Endothelial cell of umbilical vein (primary cell): ENCODE measurements around the gene DHX34. TPM values are rescaled to one million over a fixed set of nuclear protein-coding genes. Genes with fewer than 3 reads are reported as not detected.

Source experiments
- BruUV-seq: library from RNA; stranded (reverse); fragments of 400-500 nt; replicated peaks from 2 replicates; lab custom pipeline; 2021; lab: Mats Ljungman, UMichigan
- CTCF ChIA-PET: fragments of 300-600, 350-600 bp; sonication (Branson Sonifier 250); formaldehyde crosslinking; loops from one replicate; lab custom pipeline; 2021; ENCODE audit warnings: antibody characterized with exemption, inconsistent platforms; lab: Charles Lee
- POLR2A ChIA-PET: fragments of 300-600, 350-600 bp; sonication (Branson Sonifier 250); formaldehyde crosslinking; loops from one replicate; lab custom pipeline; 2021; ENCODE audit warnings: antibody characterized with exemption, inconsistent platforms; lab: Charles Lee
- DNase-seq: peaks from one replicate; pipeline ENCODE4 v3.0.0-alpha.2; 2011; ENCODE audit warnings: low read depth, low spot score
- FAIRE-seq: peaks from 2 replicates; lab custom pipeline; 2011; peaks lifted over from hg19 to GRCh38; lab: Jason Lieb, UNC
- H2AFZ ChIP-seq: 2 replicates; pipeline ENCODE4 v1.6.0; 2012; ENCODE audit warnings: low read depth, low read length, control low read depth, inconsistent platforms
- H3K27ac ChIP-seq: 2 replicates; pipeline ENCODE4 v1.5.1; 2011; ENCODE audit warnings: low read depth, mild to moderate bottlenecking, control low read depth, low read length, moderate library complexity; ENCODE audit not compliant: insufficient read depth
- H3K27me3 ChIP-seq, 2 experiments: 2 replicates each; pipeline versions ENCODE4 v1.6.0 to v1.6.1; 2011; ENCODE audit warnings: low read length in 2 of 2, mixed read lengths in 1 of 2; ENCODE audit not compliant: control insufficient read depth in 2 of 2, insufficient read depth in 2 of 2
- H3K36me3 ChIP-seq, 2 experiments: 2 replicates in 1 of 2; 3 replicates in 1 of 2; pipeline ENCODE4 v1.5.1; 2011; ENCODE audit warnings: low read length in 2 of 2, mild to moderate bottlenecking in 1 of 2, moderate library complexity in 1 of 2; ENCODE audit not compliant: control insufficient read depth in 2 of 2, insufficient read depth in 2 of 2; ENCODE audit errors: extremely low read depth in 1 of 2
- H3K4me1 ChIP-seq: 3 replicates; pipeline ENCODE4 v1.5.1; 2011; ENCODE audit warnings: mild to moderate bottlenecking, low read length; ENCODE audit not compliant: control insufficient read depth, insufficient read depth; ENCODE audit errors: extremely low read depth
- H3K4me2 ChIP-seq: 2 replicates; pipeline ENCODE4 v1.6.1; 2011; ENCODE audit warnings: low read length, control low read depth, mixed read lengths; ENCODE audit not compliant: insufficient read depth
- H3K4me3 ChIP-seq, 3 experiments: fragments of 200-600 bp in 1 of 3; sonication (generic), shearing (Covaris generic) in 1 of 3; replicated peaks in 1 of 3; 2 replicates each; pipeline ENCODE4 v1.5.1; 2011 to 2016; ENCODE audit warnings: control low read depth in 3 of 3, low read length in 3 of 3, mild to moderate bottlenecking in 2 of 3, inconsistent platforms in 1 of 3, low read depth in 1 of 3, moderate library complexity in 1 of 3; ENCODE audit not compliant: insufficient read depth in 1 of 3
- H3K79me2 ChIP-seq: 2 replicates; pipeline ENCODE4 v1.6.0; 2012; ENCODE audit warnings: low read length, inconsistent platforms; ENCODE audit not compliant: control insufficient read depth, insufficient read depth
- H3K9ac ChIP-seq: replicated peaks from 2 replicates; pipeline ENCODE3; 2011; ENCODE audit warnings: low read length, control low read depth; ENCODE audit not compliant: insufficient read depth; ENCODE audit errors: extremely low read depth
- H3K9me1 ChIP-seq: replicated peaks from 3 replicates; pipeline ENCODE4 v1.6.0; 2011; ENCODE audit warnings: mild to moderate bottlenecking, low read length; ENCODE audit not compliant: control insufficient read depth, insufficient read depth; ENCODE audit errors: extremely low read depth
- H3K9me3 ChIP-seq: replicated peaks from 2 replicates; pipeline ENCODE4 v1.5.1; 2012; ENCODE audit warnings: low read length, inconsistent platforms; ENCODE audit not compliant: control insufficient read depth, insufficient read depth
- H4K20me1 ChIP-seq: replicated peaks from 2 replicates; pipeline ENCODE3; 2011; ENCODE audit warnings: mild to moderate bottlenecking, low read length; ENCODE audit not compliant: control insufficient read depth, insufficient read depth; ENCODE audit errors: extremely low read depth
- JUN ChIP-seq: IDR thresholded peaks from 2 replicates; pipeline ENCODE4 v1.6.1; 2011; ENCODE audit warnings: borderline replicate concordance, low read depth; ENCODE audit not compliant: insufficient read length, insufficient read depth
- MYC ChIP-seq: IDR thresholded peaks from one replicate; pipeline ENCODE4 v1.6.1; 2011; ENCODE audit warnings: mild to moderate bottlenecking, low read depth, low read length
- POLR2A ChIP-seq: IDR thresholded peaks from 2 replicates; pipeline ENCODE4 v1.6.1; 2012; ENCODE audit warnings: low read depth, mild to moderate bottlenecking, control low read depth, low read length
- POLR2AphosphoS5 ChIP-seq: IDR thresholded peaks from 2 replicates; pipeline ENCODE4 v1.6.1; 2012; ENCODE audit warnings: low read depth, mild to moderate bottlenecking, control low read depth, low read length, moderate library complexity; ENCODE audit not compliant: insufficient read depth
- dilution Hi-C: fragments of 300-500 bp; cut with MboI; formaldehyde crosslinking; loops from one replicate; pipeline ENCODE4 v1.15.0; 2019; ENCODE audit warnings: low sequenced_read_pairs; ENCODE audit not compliant: extremely low pct_ligation_motif_present
- intact Hi-C: fragments of 100-400 bp; cut with micrococcal nuclease; formaldehyde crosslinking; loops from one replicate; pipeline ENCODE4 v1.10.0; 2022
- polyA plus RNA-seq, 4 experiments: library from polyadenylated mRNA; depleted of rRNA in 3 of 4; stranded (reverse) in 3 of 4; unstranded in 1 of 4; fragments of >200 nt; gene quantifications; 2 replicates each; pipeline versions ENCODE4 v1.2.1 to v1.2.3, GENCODE V29; 2011 to 2012; ENCODE audit warnings: missing spikeins in 1 of 4
- total RNA-seq: library from RNA; stranded (reverse); gene quantifications from 2 replicates; pipeline ENCODE4 v1.2.3, GENCODE V29; 2021
- TF ChIP-seq, protein P1 (sequence below), 2 donors: IDR thresholded peaks; 1 replicate in 1 of 2; 2 replicates in 1 of 2; pipeline ENCODE4 v1.5.1; 2011; ENCODE audit warnings: low read length in 2 of 2, mild to moderate bottlenecking in 2 of 2, moderate library complexity in 2 of 2, control low read depth in 1 of 2, inconsistent platforms in 1 of 2, low read depth in 1 of 2; ENCODE audit not compliant: insufficient read depth in 1 of 2; ENCODE audit errors: extremely low read depth in 1 of 2
- TF ChIP-seq, protein P2 (sequence below): IDR thresholded peaks from 2 replicates; pipeline ENCODE4 v1.6.1; 2011; ENCODE audit not compliant: insufficient read depth, insufficient read length

DHX34 gene
- total and polyA plus RNA-seq, 2 donors (not counting 3 experiments of a cell fraction or from before 2014, with no cell fraction given) = 12.8 to 20.7 TPM

DNA sequence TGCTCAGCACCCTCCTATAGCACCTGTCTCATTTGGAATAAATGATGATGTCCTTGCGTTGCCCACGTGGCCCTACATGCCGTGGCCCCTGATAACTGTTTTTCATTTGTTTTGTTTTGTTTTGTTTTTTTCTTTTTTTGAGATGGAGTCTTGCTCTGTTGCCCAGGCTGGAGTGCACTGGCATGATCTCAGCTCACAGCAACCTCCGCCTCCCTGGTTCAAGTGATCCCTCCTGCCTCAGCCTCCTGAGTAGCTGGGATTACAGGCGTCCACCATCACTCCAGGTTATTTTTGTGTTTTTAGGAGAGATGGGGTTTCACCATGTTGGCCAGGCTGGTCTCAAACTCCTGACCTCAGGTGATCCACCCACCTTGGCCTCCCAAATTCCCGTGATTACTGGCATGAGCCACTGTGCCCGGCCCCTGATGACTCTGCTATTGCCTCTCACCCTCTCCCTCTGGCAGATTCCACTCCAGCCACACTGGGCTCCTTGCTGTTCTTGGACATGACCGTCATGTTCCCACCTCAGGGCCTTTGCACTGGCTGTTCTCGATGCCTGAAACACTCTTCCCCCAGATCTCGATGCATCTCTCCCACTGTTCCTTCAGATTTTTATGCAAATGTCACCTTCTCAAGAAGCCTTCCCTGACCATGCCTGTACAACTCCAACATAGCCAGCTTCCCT, 9.8 kb upstream of the DHX34 start:
- Histone ChIP-seq H4K20me1 (no peaks in the 10 kb centered on the region), H3K4me3 (no peak overlapping the region), H3K27me3 (no peaks in the 10 kb centered on the region), H3K27ac (no peak overlapping the region), H3K9me1 (no peaks in the 10 kb centered on the region), H3K9me3 (no peaks in the 10 kb centered on the region), H3K79me2 (no peaks in the 10 kb centered on the region), H3K4me2 (no peak overlapping the region), H2AFZ (no peak overlapping the region), H3K9ac (no peak overlapping the region), H3K36me3 (no peaks in the 10 kb centered on the region), H3K4me1 (no peaks in the 10 kb centered on the region)
- ChIA-PET CTCF (interaction anchor here (1.2 to 1.6 kb wide), 3 partner anchors 10 to 34 kb away, joined by 4 to 9 read pairs (median 4); partner anchors contain the start of gene DHX34), POLR2A (no interaction called here)
- FAIRE-seq (no peak), DNase-seq (no peak)
- dilution Hi-C loops = no loop called here
- intact Hi-C loops = no loop called here
- BruUV-seq = no TSS peak
- TF ChIP-seq POLR2A (no peak), POLR2AphosphoS5 (no peak), JUN (no peak), MYC (no peak)
- TF ChIP-seq, protein P1, sequence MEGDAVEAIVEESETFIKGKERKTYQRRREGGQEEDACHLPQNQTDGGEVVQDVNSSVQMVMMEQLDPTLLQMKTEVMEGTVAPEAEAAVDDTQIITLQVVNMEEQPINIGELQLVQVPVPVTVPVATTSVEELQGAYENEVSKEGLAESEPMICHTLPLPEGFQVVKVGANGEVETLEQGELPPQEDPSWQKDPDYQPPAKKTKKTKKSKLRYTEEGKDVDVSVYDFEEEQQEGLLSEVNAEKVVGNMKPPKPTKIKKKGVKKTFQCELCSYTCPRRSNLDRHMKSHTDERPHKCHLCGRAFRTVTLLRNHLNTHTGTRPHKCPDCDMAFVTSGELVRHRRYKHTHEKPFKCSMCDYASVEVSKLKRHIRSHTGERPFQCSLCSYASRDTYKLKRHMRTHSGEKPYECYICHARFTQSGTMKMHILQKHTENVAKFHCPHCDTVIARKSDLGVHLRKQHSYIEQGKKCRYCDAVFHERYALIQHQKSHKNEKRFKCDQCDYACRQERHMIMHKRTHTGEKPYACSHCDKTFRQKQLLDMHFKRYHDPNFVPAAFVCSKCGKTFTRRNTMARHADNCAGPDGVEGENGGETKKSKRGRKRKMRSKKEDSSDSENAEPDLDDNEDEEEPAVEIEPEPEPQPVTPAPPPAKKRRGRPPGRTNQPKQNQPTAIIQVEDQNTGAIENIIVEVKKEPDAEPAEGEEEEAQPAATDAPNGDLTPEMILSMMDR (IDR thresholded peaks at IDR 0.05; ENCODE audit: extremely low read depth in 1 of 2, insufficient read depth in 1 of 2, low read depth in 1 of 2, low read length in 2 of 2) = no peak
- TF ChIP-seq, protein P2, sequence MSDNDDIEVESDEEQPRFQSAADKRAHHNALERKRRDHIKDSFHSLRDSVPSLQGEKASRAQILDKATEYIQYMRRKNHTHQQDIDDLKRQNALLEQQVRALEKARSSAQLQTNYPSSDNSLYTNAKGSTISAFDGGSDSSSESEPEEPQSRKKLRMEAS = no peak
